Activated T-cell treated with anti-CD3 and anti-CD28 coated beads, Interleukin-2, amount 50 U/mL, for 4 hours (primary cell): ENCODE results near the gene MOCS1. TPM values are rescaled to one million over a fixed set of nuclear protein-coding genes. Genes with fewer than 3 reads are reported as not detected.

ENCODE experiments used
- ATAC-seq, 2 donors: fragments of 200-7000 bp; cut with Tn5 transposase; one replicate each; pipeline ENCODE4 v1.10.0; 2021
- DNase-seq: peaks from one replicate; pipeline ENCODE4 v3.0.0-alpha.2; 2020
- H3K27me3 Mint-ChIP-seq: one replicate; pipeline ENCODE4 v1.8.0; 2021; ENCODE audit warnings: low read depth, mixed read lengths
- H3K36me3 Mint-ChIP-seq: one replicate; pipeline ENCODE4 v1.8.0; 2022; ENCODE audit warnings: mixed read lengths; ENCODE audit not compliant: insufficient read depth
- H3K4me1 Mint-ChIP-seq: one replicate; pipeline ENCODE4 v1.8.0; 2021; ENCODE audit warnings: low read depth, mixed read lengths
- H3K4me3 Mint-ChIP-seq: one replicate; pipeline ENCODE4 v1.8.0; 2021; ENCODE audit warnings: mild to moderate bottlenecking, moderate library complexity, mixed read lengths
- H3K9me3 Mint-ChIP-seq: one replicate; pipeline ENCODE4 v1.8.0; 2021; ENCODE audit warnings: mixed read lengths
- total RNA-seq, 3 donors: library from RNA; stranded (reverse); gene quantifications; one replicate each; pipeline ENCODE4 v1.2.1, GENCODE V29; 2021

MOCS1 gene
- total RNA-seq, 3 donors from 2014 or later = 0.71 to 1.2 (median 0.98) TPM

DNA sequence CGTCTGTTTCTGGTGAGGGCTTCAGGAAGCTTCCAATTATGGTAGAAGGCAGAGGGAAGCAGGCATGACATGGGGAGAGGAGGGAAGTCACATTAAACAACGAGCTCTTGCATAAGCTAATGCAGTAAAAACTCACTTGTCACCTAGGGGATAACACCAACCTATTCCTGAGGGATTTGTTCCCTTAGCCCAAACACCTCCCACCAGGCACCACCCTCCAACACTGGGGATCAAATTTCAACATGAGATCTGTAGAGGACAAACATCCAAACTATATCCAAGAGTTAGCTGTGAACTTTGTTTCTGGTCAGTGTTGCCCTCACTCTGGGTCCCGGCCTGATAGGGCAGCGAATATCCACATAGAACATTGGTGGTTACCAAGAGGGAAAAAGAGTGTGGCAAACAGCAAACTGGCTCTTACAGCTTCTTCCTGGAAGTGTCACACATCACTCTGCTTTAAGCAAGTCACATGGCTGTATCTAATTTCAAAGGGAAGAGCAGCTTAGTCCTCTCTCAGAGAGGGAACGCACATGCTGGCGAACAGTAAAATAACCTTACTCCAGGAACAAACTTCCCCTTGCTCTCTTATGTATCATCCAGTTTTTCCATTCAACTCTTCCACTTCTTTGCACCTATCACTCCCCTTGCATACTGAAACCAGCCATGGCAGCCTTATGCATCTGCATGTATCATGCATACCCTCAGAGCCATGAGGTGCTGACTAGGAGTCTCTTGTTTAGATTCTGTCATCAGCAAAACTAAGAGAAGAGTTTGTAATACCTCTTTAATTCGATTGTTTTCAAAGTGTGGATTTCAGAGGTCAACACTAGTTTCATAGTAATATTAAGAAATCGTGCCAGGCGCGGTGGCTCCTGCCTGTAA, 4.8 kb upstream of the MOCS1 start:
- Mint-ChIP-seq H3K27me3 (peaks cover 17% of the 10 kb centered on the region), H3K9me3 (no peaks in the 10 kb centered on the region), H3K4me3 (no peak overlapping the region), H3K4me1 (no peaks in the 10 kb centered on the region), H3K36me3 (no peaks in the 10 kb centered on the region)
- ATAC-seq (no peak), DNase-seq (no peak)

DNA sequence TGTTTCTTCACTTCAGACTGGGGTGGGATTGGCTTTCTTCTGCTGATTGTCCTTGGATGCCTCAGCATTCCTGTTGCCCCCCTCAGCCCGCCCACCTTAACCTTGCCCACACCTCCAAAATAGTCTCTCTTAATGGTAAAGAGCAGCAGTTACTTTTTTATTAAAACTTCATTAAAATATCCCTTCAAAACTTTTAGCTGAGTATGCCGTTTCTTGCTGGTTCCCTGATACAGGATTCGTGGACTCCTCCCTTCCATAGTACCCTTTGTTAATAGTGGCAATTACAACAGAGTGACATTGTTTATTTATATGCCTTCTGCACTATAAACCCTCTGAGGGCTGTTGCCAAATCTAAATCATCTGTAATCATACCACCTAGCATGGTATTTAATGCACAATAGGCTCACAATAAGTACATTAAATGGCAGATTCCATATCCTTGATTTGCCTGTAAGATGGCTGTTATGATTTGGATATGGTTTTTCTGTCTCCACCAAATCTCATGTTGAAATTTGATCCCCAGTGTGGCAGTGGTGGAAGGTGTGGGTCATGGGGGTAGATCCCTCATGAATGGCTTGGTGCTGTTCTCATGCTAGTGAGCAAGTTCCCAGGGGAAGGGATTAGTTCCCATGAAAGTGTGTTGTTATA, 3.5 kb upstream of the MOCS1 start:
- peaks cover 23% of the 10 kb centered on the region for H3K27me3 Mint-ChIP-seq
- ATAC-seq (no peak), DNase-seq (no peak)
- H3K4me3 Mint-ChIP-seq = no peak overlapping the region
- no peaks in the 10 kb centered on the region for H3K36me3 Mint-ChIP-seq
- peaks cover 4% of the 10 kb centered on the region for H3K4me1 Mint-ChIP-seq
- H3K9me3 Mint-ChIP-seq = no peaks in the 10 kb centered on the region

DNA sequence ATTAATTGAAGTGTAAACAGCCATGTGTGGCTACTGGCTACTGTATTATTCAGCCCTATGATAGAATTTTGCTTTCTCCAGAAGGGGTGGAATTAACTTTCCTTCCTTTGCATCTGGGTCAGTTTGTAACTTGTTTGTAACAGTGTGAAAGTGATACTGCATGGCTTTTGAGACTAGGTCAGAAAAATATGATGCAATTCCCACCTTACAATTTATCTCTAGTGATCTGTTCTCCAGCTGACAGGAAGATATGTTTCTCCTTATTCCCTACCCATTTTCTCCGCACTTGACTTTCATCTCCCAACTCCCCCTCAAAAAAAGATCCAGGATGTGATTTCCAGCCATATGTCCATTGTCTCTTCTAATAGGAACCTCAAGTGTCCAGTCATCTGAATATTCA, 2.6 kb upstream of the MOCS1 start:
- no peak for ATAC-seq
- peaks cover 33% of the 10 kb centered on the region for H3K27me3 Mint-ChIP-seq
- no peak overlapping the region for H3K4me3 Mint-ChIP-seq
- no peak for DNase-seq
- H3K36me3 Mint-ChIP-seq = no peaks in the 10 kb centered on the region
- no peaks in the 10 kb centered on the region for H3K9me3 Mint-ChIP-seq
- H3K4me1 Mint-ChIP-seq = peaks cover 4% of the 10 kb centered on the region

DNA sequence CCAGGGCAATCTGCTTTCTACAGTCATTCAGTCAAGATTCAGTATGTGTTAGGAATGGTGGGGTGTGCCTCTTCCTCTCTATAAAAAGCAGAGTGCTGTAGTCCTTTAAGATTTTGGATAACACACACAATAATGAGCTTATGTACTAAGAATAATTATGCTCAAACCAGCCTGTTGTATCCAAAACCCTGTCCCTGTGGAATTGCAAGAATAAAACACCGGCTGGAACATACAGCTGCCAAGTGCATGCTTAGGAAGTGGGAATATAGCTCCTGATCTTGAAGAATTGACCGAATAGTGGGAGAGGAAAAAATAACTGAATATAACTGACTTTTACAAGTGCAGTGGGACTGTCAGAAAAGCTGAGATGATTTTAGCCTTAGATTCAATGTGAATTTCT, 979 bp upstream of the MOCS1 start:
- Mint-ChIP-seq H3K4me3 (no peak overlapping the region), H3K27me3 (peaks cover 36% of the 10 kb centered on the region), H3K4me1 (peaks cover 4% of the 10 kb centered on the region), H3K36me3 (no peaks in the 10 kb centered on the region), H3K9me3 (no peaks in the 10 kb centered on the region)
- no peak for DNase-seq
- ATAC-seq = no peak

- no peak for DNase-seq
- H3K27me3 Mint-ChIP-seq = peaks cover 36% of the 10 kb centered on the region
- H3K4me1 Mint-ChIP-seq = peaks cover 4% of the 10 kb centered on the region
- no peaks in the 10 kb centered on the region for H3K36me3 Mint-ChIP-seq
- peak overlapping the region; percentile 81 for H3K4me3 Mint-ChIP-seq
- ATAC-seq = peak; percentile 56 to 68
- H3K9me3 Mint-ChIP-seq = no peaks in the 10 kb centered on the region
Observed at GRCh38 chr6:39933669-39934130, 562 bp downstream of the MOCS1 start.

DNA sequence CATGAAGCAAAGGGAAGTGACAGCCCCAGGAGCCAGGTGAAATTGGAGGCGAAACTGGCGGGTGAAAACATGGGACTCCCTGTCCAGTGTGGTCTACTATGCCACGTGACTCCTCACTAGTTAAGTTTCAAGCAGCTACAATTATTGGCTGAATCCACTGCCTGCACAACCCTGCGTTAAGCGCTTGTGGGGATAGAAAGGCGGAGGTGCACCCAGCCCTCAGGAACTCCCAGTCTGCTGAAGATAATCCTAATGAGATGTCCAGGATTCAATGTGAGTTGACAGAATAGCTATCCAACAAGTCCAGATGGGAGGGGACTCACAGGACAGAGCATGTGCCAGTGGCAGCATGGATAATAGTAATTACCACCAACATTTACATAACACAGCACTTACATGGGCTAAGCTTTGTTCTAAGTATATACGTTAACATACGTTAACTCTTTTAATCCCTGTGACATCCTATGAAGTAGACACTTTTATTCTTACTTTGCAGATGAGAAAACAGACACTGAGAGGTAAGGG, 1.8 kb downstream of the MOCS1 start:
- Mint-ChIP-seq H3K4me3 (no peak overlapping the region), H3K9me3 (no peaks in the 10 kb centered on the region), H3K36me3 (no peaks in the 10 kb centered on the region), H3K27me3 (peaks cover 33% of the 10 kb centered on the region), H3K4me1 (peaks cover 4% of the 10 kb centered on the region)
- ATAC-seq = no peak
- DNase-seq = no peak

DNA sequence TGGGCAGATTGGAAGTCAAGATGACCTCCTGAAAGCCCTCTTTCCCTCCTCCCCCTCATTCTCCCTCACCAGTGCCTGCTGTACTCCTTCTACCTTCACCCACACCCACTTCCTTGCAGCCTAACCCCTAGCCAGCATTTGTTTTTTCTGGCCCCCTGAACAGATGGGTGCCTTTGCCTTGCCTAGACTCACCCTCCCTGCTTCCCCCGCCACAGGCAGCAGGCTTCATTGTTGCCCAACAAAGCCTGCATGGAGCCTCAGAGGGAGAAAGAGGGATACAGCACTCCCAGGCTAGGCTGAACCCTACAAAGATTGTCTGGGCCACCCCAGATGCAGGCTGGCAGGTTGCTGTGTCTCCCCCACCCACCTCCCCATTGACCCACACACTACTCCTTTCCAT, 2.7 kb downstream of the MOCS1 start:
- Mint-ChIP-seq H3K4me3 (no peak overlapping the region), H3K4me1 (peaks cover 4% of the 10 kb centered on the region), H3K27me3 (peaks cover 29% of the 10 kb centered on the region), H3K9me3 (no peaks in the 10 kb centered on the region), H3K36me3 (no peaks in the 10 kb centered on the region)
- ATAC-seq = no peak
- no peak for DNase-seq

DNA sequence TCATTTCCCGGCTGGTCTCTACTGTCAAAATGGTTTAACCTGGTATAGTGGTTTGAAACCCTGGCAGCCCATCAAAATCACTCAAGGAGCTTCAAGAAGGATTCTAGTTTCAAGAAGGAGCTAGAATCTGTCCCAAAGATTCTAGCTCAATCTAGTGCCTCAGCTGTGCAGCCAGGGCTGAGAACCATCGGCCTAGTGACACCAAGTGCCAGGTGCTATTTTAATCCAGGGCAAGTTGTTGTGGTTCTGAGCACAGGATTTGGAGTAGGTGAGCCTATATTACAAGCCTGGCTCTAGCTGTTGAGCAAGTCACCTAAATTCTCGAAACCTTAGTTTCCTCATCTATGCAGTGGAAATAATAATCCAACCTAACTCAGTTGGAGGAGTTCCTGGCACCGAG, 3.7 kb downstream of the MOCS1 start:
- Mint-ChIP-seq H3K4me3 (no peak overlapping the region), H3K36me3 (no peaks in the 10 kb centered on the region), H3K4me1 (peaks cover 8% of the 10 kb centered on the region), H3K9me3 (peaks cover 4% of the 10 kb centered on the region), H3K27me3 (peaks cover 24% of the 10 kb centered on the region)
- DNase-seq (no peak), ATAC-seq (no peak)

- no peaks in the 10 kb centered on the region for H3K36me3 Mint-ChIP-seq
- peaks cover 19% of the 10 kb centered on the region for H3K27me3 Mint-ChIP-seq
- H3K4me3 Mint-ChIP-seq = no peak overlapping the region
- ATAC-seq (no peak), DNase-seq (no peak)
- H3K9me3 Mint-ChIP-seq = peaks cover 4% of the 10 kb centered on the region
- peaks cover 8% of the 10 kb centered on the region for H3K4me1 Mint-ChIP-seq
Observed at GRCh38 chr6:39929733-39930461, 4.4 kb downstream of the MOCS1 start.

DNA sequence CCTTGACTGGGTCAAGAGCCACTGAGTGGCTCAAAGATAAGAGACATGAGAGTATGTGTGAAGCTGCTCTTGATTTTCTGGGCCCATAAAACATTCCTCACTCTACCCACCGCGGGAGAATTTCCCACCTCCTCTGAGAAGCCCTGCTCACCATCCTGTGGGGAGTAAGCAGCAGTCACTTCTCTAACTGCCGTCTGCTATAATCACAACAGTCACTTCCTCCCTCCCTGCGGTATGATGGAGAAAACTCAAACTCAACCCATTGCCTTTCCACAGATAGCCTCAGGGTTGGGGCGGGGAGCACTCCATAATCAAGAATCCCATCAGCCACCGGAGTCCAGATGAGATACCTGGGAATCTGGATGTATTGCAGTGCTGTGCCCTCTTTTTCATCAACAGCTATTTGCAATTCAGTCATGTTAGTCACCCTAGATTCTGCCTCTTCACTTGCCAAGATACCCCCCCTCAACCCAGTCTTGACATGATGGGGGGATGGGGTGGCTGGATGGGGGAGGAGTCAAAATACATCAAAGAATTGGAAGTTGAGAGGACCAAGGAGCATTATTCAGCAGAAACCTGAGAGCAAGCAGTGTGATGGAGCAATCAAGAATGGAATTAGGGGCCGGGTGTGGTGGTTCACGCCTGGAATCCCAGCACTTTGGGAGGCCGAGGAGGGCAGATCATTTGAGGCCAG, 5.1 kb downstream of the MOCS1 start:
- no peak overlapping the region for H3K4me3 Mint-ChIP-seq

GRCh38 chr6:39927159-39927558, 7.1 kb downstream of the MOCS1 start:
- Mint-ChIP-seq H3K36me3 (no peaks in the 10 kb centered on the region), H3K4me3 (no peak overlapping the region), H3K9me3 (peaks cover 4% of the 10 kb centered on the region), H3K27me3 (peaks cover 7% of the 10 kb centered on the region), H3K4me1 (peaks cover 4% of the 10 kb centered on the region)
- ATAC-seq (no peak), DNase-seq (no peak)

More for the DNA sequence above, 5.1 kb downstream of the MOCS1 start:
- no peaks in the 10 kb centered on the region for H3K36me3 Mint-ChIP-seq
- H3K9me3 Mint-ChIP-seq = peaks cover 4% of the 10 kb centered on the region
- H3K4me1 Mint-ChIP-seq = peaks cover 8% of the 10 kb centered on the region
- H3K27me3 Mint-ChIP-seq = peaks cover 19% of the 10 kb centered on the region
- ATAC-seq (no peak), DNase-seq (no peak)

GRCh38 chr6:39926668-39927067, 7.6 kb downstream of the MOCS1 start:
- H3K27me3 Mint-ChIP-seq = peaks cover 2% of the 10 kb centered on the region
- no peak overlapping the region for H3K4me3 Mint-ChIP-seq
- DNase-seq = no peak
- ATAC-seq = no peak
- peaks cover 4% of the 10 kb centered on the region for H3K4me1 Mint-ChIP-seq
- no peaks in the 10 kb centered on the region for H3K36me3 Mint-ChIP-seq
- peaks cover 4% of the 10 kb centered on the region for H3K9me3 Mint-ChIP-seq

- ATAC-seq (no peak), DNase-seq (no peak)
- H3K4me3 Mint-ChIP-seq = no peak overlapping the region
- peaks cover 4% of the 10 kb centered on the region for H3K4me1 Mint-ChIP-seq
- no peaks in the 10 kb centered on the region for H3K36me3 Mint-ChIP-seq
- H3K27me3 Mint-ChIP-seq = no peaks in the 10 kb centered on the region
- H3K9me3 Mint-ChIP-seq = peaks cover 4% of the 10 kb centered on the region
Observed at GRCh38 chr6:39925931-39926290, 8.4 kb downstream of the MOCS1 start.
